GM18861 (cell line): ENCODE results near the gene ZNF627.
"Not testable (repeated sequence)": the region's sequence is repeated elsewhere in the genome, so short reads cannot be mapped to it uniquely, and the experiment has no call there.

Experiments
- ATAC-seq: cut with Tn5 transposase; IDR thresholded peaks from one replicate; pipeline ENCODE4 v1.9.1; 2021; ENCODE audit not compliant: unreplicated experiment

Gene ZNF627

DNA sequence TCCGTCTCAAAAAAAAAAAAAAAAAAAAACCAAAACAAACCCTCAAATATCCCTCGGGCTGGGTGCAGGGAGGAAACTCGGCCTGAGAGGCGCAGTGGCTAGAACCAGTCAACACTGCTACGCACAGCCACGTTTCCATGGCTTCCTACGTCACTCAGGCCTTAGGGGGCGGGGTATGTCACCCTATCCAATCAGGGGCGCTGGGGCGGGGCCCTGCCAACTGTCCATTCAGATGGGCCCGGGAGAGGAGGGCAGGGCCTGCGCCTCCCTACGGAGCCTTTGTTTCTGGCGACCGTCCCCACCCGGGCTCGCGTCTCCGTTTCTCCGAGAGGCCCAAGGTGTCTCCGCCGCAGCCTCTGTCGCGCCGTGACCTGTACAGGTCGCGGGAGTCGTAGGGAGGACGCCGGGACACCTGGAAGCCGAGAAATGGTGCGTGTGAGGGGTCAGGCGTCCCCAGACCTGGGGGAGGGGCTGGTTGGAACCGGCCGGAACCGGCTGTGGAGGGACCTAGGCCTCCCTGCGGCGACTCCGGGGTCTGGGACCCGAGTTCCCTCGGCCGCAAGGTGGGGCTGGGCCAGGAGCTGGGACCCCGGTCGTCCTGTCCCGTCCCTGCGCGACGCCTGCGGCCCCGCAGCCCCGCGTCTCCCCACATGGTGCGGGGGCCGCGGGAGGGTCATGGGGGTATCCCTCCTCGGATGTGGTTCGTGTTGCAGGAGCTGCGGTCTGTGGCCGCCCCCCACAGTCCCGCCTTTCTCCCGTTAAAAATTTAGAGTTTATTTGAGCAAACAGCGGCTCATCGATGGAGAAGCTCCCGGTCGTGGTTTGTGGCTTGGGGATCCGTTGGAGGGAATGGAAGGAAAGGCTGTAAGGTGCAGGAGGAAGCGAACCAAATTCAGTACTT lies at the start of gene ZNF627:
Gene ZNF627, plus strand, starts transcription at position 282 of the 901 bp plus-strand sequence. Its CDS starts 145 bp downstream, at position 427.
- ATAC-seq = peak; percentile 89

GRCh38 chr19:11547929-11548700 lies 49.2 kb upstream of the ZNF627 start:
- ATAC-seq = no peak

GRCh38 chr19:11549386-11549953 lies 47.8 kb upstream of the ZNF627 start:
- ATAC-seq = no peak

DNA sequence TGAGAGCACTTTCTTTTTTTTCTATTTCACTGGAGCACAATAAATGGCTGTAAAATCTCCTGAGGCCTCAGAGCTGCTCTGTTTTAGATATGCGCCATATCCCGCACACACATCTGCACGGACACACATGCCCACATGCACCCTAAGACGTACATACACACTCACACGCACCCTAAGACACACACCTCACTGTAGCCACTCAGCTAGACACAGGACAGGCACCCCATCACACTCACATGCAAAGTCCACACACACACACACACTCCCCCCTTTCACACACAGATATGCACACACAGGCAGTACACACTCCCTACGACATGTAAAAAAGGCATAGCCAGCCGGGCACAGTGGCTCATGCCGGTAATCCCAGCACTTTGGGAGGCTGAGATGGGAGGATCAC lies 47.0 kb upstream of the ZNF627 start:
- ATAC-seq = no peak

- no peak for ATAC-seq
These were observed 45.6 kb upstream of the ZNF627 start for GRCh38 chr19:11551603-11552235.

- ATAC-seq = no peak
These were observed 44.5 kb upstream of the ZNF627 start for GRCh38 chr19:11552666-11553372.

GRCh38 chr19:11554160-11554559 lies 43.1 kb upstream of the ZNF627 start:
- peak; percentile 33 for ATAC-seq

DNA sequence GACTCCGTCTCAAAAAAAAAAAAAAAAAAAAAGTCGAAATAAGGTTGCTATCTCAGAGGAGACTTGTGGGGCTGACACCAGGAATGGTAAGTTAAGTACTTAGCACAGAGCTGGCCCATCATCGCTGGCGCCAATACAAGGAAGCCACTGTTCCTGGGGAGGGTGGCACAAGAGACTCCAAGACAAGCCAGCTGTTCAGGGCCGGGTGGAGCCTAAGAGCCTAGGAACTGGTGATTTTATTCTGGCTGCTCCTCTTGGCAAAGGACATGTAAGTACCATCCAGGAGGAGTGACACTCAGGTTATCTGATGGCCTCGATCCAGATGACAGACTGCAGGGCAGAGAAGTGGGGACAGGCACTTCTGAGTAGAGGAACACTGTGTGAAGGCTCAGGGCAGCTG lies 42.0 kb upstream of the ZNF627 start:
- no peak for ATAC-seq

GRCh38 chr19:11556634-11557420 lies 40.5 kb upstream of the ZNF627 start:
- no peak for ATAC-seq

DNA sequence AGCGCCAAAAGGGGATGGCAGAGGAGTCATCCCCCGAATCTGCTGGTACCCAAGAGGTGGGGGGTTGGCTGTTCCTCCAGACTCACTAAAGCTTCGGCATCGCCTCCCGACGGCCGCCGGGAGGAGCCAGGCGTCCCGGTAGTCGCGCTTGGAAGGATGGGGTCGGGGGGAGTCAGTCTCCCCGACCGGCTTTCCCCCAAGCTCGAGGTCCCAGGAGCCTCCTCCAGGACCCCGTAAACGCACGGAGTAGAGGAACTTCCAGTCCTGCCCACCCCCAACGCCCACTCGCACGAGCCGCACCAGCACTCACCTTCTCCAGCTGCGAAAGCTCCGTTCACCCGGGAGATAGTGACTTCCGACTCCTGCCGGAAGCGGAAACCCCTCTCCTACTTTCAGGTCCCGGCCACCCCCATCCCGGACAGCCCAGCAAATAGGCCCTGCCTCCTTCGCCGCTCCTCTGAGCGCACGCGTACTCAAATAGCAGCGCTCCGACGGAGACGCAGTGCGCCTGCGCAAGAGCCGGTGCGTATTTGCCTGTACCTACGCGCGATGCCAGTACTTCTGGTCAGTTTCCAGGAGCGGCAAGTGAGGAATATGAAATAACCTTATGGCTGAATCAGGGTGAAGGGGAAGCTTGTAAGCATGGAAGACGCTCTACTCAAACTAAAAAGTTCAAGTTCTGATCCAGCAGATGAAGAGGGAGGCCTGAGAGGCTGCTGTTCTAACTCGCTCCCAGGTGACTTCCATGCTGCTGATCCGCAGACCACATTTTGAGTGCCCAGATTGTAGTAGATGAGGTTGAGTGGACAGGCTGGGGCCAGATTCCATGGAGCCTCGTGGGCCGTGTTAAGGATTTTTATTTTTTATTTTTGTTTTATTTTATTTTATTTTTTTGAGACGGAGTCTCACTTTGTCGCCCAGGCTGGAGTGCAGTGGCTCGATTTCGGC lies 38.1 kb upstream of the ZNF627 start, which contains the start of gene ELOF1:
Gene ELOF1, minus strand, starts transcription at position 350 of the 948 bp plus-strand sequence. CDS start 4,883 bp downstream, outside the sequence.
- peak; percentile 75 for ATAC-seq

GRCh38 chr19:11560404-11561051 lies 36.8 kb upstream of the ZNF627 start:
- peak; percentile 52 for ATAC-seq

DNA sequence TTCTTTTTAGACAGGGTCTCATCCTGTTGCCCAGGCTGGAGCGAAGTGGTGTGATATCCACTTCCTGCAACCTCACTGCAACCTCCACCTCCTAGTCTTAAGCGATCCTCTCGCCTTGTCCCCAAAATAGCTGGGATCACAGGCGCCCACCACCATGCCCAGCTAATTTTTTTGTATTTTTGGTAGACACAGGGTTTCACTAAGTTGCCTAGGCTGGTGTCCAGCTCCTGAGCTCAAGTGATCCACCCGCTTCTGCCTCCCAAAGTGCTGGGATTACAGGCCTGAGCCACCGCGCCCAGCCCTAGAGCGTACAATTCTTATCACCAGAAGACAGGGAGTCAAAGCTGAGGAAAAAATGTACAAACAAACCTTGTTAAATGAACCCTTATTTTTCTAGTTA lies 33.8 kb upstream of the ZNF627 start:
- ATAC-seq = no peak

DNA sequence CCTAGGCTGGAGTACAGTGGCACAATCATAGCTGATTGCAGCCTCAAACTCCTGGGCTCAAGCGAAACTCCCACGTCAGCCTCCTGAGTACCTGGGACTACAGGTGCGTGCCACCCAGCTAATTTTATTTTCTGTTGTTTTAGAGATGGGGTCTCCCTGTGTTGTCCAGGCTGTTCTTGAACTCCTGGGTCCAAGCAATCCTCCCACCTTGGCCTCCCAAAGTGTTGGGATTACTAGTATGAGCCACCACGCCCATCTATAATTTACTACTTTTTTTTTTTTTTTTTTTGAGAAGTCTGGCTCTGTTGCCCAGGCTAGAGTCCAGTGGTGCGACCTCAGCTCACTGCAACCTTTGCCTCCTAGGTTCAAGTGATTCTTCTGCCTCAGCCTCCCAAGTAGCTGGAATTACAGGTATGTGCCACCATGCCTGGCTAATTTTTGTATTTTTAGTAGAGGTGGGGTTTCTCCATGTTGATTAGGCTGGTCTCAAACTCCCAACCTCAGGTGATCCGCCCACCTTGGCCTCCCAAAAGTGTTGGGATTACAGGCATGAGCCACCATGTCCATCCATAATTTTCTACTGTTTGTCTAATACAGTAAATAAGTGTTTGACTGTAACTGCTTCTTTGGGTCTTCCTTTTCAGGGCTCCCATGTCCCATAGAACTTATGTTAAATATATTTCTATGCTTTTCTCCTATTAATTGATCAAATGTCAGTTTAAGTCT lies 33.0 kb upstream of the ZNF627 start:
- ATAC-seq = not testable (repeated sequence)

DNA sequence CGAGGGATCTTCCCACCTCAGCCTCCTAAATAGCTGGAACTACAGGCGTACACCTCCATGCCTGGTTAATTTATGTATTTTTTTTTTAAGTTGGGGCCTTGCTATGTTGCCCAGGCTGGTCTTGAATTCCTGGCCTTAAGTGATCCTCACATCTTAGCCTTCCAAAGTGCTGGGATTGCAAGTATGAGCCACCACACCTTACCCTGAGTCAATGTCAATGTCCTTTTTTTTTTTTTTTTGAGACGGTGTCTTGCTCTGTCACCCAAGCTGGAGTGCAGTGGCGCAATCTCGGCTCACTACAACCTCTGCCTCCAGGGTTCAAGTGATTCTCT lies 31.7 kb upstream of the ZNF627 start:
- ATAC-seq = not testable (repeated sequence)

GRCh38 chr19:11566164-11566563 lies 31.1 kb upstream of the ZNF627 start:
- ATAC-seq = no peak

- no peak for ATAC-seq
These were observed 27.2 kb upstream of the ZNF627 start for GRCh38 chr19:11570039-11570462.

DNA sequence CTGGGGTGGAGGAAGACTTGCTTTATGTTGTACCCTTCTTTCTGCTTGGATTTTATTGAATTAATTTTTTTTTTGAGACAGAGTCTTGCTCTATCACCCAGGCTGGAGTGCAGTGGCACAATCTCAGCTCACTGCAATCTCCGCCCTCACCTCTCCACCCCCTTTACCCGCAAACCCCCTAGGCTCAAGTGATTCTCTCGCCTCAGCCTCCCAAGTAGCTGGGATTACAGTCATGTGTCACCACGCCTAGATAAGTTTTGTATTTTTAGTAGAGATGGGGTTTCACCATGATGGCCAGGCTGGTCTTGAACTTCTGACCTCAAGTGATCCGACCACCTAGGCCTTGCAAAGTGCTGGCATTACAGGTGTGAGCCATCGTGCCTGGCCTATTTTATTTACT lies 23.9 kb upstream of the ZNF627 start:
- not testable (repeated sequence) for ATAC-seq
